Measurements from ENCODE around the gene PRR15L.
"Not testable (repeated sequence)": the region's sequence is repeated elsewhere in the genome, so short reads cannot be mapped to it uniquely, and the experiment has no call there.

PRR15L gene

GRCh38 chr17:47935468-47935867 is 22.2 kb downstream of the PRR15L start:
- DNase-seq (ENCODE audit: low read depth) = not testable (repeated sequence)

GRCh38 chr17:47934856-47935255 is 22.8 kb downstream of the PRR15L start:
- no peak for DNase-seq (ENCODE audit: low read depth)

GRCh38 chr17:47931848-47932247 is 25.8 kb downstream of the PRR15L start:
- DNase-seq (ENCODE audit: low read depth) = no peak

- no peak for DNase-seq (ENCODE audit: low read depth)
These were observed 28.3 kb downstream of the PRR15L start for GRCh38 chr17:47929218-47930000.

GRCh38 chr17:47928415-47928814 is 29.3 kb downstream of the PRR15L start:
- no peak for DNase-seq (ENCODE audit: low read depth)

GRCh38 chr17:47927821-47928400 is 29.8 kb downstream of the PRR15L start:
- no peak for DNase-seq (ENCODE audit: low read depth)

- DNase-seq (ENCODE audit: low read depth) = no peak
These were observed 32.0 kb downstream of the PRR15L start for GRCh38 chr17:47925678-47925988.

- no peak for DNase-seq (ENCODE audit: low read depth)
These were observed 32.7 kb downstream of the PRR15L start for GRCh38 chr17:47924785-47925677.

- DNase-seq (ENCODE audit: low read depth) = not testable (repeated sequence)
These were observed 37.8 kb downstream of the PRR15L start for GRCh38 chr17:47919889-47920288.

GRCh38 chr17:47918991-47919390 is 38.7 kb downstream of the PRR15L start:
- DNase-seq (ENCODE audit: low read depth) = no peak

- no peak for DNase-seq (ENCODE audit: low read depth)
These were observed 39.7 kb downstream of the PRR15L start for GRCh38 chr17:47918006-47918405.

- no peak for DNase-seq (ENCODE audit: low read depth)
These were observed 40.1 kb downstream of the PRR15L start for GRCh38 chr17:47917581-47917980.

GRCh38 chr17:47916489-47917208 is 41.0 kb downstream of the PRR15L start:
- no peak for DNase-seq (ENCODE audit: low read depth)

- DNase-seq (ENCODE audit: low read depth) = no peak
These were observed 41.8 kb downstream of the PRR15L start for GRCh38 chr17:47915776-47916398.

GRCh38 chr17:47914306-47914948 is 43.3 kb downstream of the PRR15L start:
- no peak for DNase-seq (ENCODE audit: low read depth)

GRCh38 chr17:47913050-47913449 is 44.6 kb downstream of the PRR15L start:
- DNase-seq (ENCODE audit: low read depth) = no peak

GRCh38 chr17:47907932-47908562 is 49.6 kb downstream of the PRR15L start:
- DNase-seq (ENCODE audit: low read depth) = no peak

GRCh38 chr17:47906443-47906842 is 51.2 kb downstream of the PRR15L start:
- DNase-seq (ENCODE audit: low read depth) = no peak

- peak; percentile 37 for DNase-seq (ENCODE audit: low read depth)
These were observed 52.4 kb downstream of the PRR15L start for GRCh38 chr17:47905221-47905733.

GRCh38 chr17:47902039-47902744 is 55.5 kb downstream of the PRR15L start:
- no peak for DNase-seq (ENCODE audit: low read depth)

Measured in non-pigmented ciliary epithelial cell (primary cell).